ENCODE measurements around the gene NWD2.

Gene NWD2

GRCh38 chr4:37443137-37443536 is 198.6 kb downstream of the NWD2 start:
- no peak for FAIRE-seq

GRCh38 chr4:37445023-37445422 is 200.5 kb downstream of the NWD2 start:
- FAIRE-seq = no peak

- no peak for FAIRE-seq
Observed at GRCh38 chr4:37446016-37446415, 201.5 kb downstream of the NWD2 start.

GRCh38 chr4:37447886-37448285 is 203.3 kb downstream of the NWD2 start:
- FAIRE-seq = no peak

- FAIRE-seq = no peak
Observed at GRCh38 chr4:37450309-37450708, 205.8 kb downstream of the NWD2 start.

GRCh38 chr4:37450911-37451310 is 206.4 kb downstream of the NWD2 start:
- no peak for FAIRE-seq

- no peak for FAIRE-seq
Observed at GRCh38 chr4:37451656-37452055, 207.1 kb downstream of the NWD2 start.

- no peak for FAIRE-seq
Observed at GRCh38 chr4:37452952-37453280, 208.4 kb downstream of the NWD2 start.

- no peak for FAIRE-seq
Observed at GRCh38 chr4:37453281-37453998, 208.9 kb downstream of the NWD2 start.

GRCh38 chr4:37453999-37454800 is 209.7 kb downstream of the NWD2 start:
- no peak for FAIRE-seq

GRCh38 chr4:37455301-37456131 is 211.0 kb downstream of the NWD2 start:
- FAIRE-seq = no peak

GRCh38 chr4:37461801-37462200 is 217.3 kb downstream of the NWD2 start:
- FAIRE-seq = no peak

GRCh38 chr4:37463033-37463856 is 218.7 kb downstream of the NWD2 start:
- no peak for FAIRE-seq

- no peak for FAIRE-seq
Observed at GRCh38 chr4:37464373-37465128, 220.0 kb downstream of the NWD2 start.

- FAIRE-seq = no peak
Observed at GRCh38 chr4:37465296-37465695, 220.8 kb downstream of the NWD2 start.

GRCh38 chr4:37465845-37466244 is 221.3 kb downstream of the NWD2 start:
- FAIRE-seq = no peak

- FAIRE-seq = no peak
Observed at GRCh38 chr4:37467223-37467622, 222.7 kb downstream of the NWD2 start.

GRCh38 chr4:37467824-37468223 is 223.3 kb downstream of the NWD2 start:
- no peak for FAIRE-seq

GRCh38 chr4:37469286-37469685 is 224.7 kb downstream of the NWD2 start:
- no peak for FAIRE-seq

- no peak for FAIRE-seq
Observed at GRCh38 chr4:37470245-37470644, 225.7 kb downstream of the NWD2 start.

GRCh38 chr4:37471093-37471492 is 226.6 kb downstream of the NWD2 start:
- FAIRE-seq = no peak

- no peak for FAIRE-seq
Observed at GRCh38 chr4:37471971-37472370, 227.4 kb downstream of the NWD2 start.

Data from TTC549 (cell line).